GM19035 (cell line): ENCODE results near the gene EPHB1.
"Not testable (repeated sequence)": the region's sequence is repeated elsewhere in the genome, so short reads cannot be mapped to it uniquely, and the experiment has no call there.

Experiments used
- ATAC-seq: cut with Tn5 transposase; IDR thresholded peaks from one replicate; pipeline ENCODE4 v1.9.1; 2021; ENCODE audit not compliant: unreplicated experiment

Gene EPHB1

DNA sequence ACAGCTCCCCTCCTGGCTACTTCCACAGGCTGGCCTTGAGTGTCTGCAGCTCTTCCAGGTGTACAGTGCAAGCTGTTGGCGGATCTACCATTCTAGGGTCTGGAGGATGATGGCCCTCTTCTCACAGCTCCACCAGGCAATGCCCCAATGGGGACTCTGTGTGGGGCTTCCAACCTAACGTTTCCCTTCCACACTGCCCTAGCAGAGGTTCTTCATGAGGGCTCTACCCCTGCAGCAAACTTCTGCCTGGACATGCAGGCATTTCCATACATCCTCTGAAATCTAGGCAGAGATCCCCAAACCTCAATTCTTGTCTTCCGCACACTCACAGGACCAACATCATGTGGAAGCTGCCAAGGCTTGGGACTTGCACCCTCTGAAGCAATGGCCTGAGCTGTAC lies 438.4 kb downstream of the EPHB1 start:
- ATAC-seq: not testable (repeated sequence)

DNA sequence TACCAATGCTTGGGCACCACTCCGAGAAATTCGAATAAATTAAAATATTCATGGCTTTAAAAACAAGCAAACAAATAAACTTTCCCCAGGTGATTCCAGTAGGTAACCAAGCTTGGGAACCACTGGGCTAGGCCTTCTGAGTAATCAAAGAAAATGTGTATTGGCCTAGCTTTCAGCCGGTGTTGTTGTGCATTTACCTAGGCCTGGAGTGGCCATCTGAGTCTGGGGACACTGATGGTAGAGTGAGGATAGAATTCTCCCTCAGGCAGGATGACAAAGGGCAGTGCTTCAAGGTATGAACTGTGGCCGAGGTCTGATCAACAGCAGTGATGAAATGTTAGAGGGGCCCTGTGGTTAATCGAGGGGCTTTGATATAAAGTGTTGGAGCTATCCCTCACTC lies 440.5 kb downstream of the EPHB1 start:
- no peak for ATAC-seq

DNA sequence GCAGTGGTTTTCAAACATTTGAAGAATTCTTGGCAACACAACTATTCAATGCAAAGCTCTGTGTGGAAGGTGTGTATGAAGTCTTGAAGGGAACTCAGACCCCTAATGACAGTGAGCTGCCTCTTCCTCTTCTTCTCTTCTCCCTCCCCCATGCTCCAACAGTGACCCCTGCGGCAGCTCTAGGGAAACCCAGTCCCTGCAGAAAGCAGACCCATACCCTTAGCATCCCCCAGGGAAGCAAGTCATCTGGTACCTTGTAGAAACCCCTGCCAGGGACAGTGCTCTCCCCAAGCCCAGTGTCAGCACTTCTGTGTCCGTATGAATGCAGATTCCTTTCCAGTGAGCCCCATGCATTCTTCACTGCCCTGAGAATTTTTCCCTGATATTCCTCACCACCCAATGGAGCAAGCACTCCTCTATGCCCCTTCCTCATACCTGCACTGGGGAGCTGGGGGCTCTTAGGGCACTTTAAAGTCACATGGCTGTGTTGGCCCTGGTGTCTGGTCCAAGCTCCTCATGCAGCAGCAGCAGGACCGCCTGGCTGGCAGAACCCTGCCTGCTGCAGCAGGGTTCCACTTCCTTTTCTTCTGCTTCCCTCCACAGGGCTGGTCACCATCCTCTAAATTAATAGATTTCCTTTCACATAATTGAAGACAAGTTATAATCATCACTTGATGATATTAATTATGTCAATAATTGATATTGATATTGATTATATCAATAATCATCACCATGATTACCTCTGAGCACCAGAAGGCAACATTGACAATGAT lies 442.5 kb downstream of the EPHB1 start:
- no peak for ATAC-seq

DNA sequence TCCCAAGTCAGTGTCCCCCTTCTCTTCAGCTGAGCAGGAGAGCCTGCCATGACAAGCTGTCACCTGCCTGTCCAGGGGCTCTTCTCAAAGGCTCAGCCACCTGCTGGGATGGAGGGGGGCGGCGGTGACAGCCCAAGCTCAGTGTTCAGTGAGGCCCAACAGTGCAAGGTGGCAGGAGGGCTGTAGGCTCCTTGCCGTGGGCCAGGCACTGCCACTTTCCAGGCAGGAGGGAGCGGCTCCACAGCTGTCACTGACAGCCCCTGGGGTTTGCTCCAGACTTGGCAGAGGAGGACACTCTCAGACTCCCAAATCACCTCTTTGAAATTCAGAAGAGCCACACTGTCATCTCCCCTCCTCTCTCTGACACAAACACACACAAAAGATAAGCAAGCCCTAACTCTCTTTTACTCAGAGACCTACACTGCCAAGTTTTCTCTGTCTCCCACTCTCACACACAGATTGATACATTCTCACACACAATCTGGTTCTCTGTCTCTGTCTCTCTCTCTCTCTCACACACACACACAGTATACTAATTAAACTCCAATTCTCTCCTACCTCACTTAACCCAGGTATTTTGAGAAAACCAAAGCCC lies 443.3 kb downstream of the EPHB1 start:
- ATAC-seq: no peak

DNA sequence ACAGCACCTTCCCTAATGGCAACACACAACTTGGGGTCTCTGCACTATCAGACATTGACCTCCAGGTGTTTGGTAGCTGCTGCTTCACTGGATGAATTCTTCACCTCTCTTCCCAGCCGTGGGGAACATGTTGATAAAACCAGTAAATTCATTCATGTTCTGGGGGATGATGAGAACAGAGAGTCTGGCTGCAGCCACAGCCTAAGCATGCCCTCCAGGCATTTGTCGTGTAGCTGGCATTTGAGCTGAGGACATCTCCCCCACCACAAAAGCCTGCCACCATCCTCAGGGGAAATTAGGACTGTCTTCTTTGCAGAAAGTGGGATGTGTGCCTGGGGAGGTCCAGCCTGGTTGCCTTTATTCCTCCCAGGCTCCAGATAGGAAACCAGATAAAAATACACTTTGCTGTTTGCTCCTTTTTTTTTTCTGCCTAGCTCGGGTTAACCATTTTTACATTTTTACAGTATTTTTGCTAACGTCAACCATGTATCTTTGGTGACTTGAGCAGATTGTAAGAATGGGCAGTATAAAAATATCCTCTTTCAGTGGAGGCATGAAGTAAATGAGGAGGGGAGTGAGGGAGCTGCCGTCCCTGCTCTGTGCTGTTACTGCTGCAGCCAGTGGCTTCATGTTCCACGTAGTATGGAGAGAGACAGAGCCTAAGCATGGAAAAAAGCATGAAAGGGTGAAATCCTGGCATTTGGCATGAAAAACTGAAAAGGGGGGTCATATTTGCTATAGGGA lies 444.0 kb downstream of the EPHB1 start:
- no peak for ATAC-seq

DNA sequence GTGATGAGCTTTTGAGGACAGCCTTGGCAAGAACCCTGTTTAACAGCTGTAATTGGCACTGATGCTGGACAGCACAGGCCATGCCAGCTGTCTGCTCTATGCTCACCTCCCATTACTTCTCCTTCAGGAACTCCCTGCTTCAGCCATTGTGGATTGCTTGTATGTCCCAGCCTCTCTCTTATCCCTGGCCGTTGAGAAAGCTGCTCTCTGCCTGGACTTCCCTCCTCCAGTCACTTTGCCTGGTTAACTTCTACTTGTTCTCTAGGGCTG lies 444.5 kb downstream of the EPHB1 start:
- no peak for ATAC-seq

DNA sequence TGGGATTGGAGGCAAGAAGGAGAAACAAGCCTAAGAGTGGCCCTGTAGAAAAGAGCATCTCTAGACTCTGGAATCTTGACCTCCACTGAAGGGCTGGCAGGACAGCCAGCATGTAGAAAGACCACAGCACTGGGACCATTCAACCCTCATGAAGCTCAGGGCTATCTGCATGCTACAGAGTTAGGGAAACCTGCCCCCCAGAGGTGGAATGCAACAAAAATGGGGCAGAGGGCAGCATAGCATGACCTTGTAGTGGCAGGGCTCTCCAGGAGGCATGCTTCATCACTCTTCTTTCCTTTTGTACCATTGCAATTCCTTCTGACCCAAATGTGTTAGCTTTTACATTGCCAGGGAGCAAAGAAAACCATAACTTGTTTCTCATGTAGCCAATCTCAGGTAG lies 445.4 kb downstream of the EPHB1 start:
- ATAC-seq: no peak

DNA sequence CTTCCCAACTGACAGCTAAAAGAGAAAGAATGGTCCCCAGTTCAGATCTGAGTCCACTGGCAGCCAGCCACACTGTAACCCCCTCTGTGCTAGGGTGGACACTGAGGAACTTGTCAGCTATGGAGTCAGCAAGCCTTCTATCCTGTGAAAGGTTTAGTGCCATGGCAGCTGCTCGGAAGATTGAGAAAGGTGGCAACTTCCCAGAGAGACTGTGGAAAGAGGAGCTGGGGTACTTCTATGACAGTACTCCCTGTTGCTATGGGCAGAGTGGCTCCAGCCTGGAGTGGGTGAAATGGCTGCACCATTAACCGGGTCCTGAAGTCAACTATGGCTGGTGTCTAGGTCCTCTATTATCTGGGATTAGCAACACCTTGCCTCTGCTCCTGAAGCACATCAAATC lies 447.2 kb downstream of the EPHB1 start:
- ATAC-seq: no peak

DNA sequence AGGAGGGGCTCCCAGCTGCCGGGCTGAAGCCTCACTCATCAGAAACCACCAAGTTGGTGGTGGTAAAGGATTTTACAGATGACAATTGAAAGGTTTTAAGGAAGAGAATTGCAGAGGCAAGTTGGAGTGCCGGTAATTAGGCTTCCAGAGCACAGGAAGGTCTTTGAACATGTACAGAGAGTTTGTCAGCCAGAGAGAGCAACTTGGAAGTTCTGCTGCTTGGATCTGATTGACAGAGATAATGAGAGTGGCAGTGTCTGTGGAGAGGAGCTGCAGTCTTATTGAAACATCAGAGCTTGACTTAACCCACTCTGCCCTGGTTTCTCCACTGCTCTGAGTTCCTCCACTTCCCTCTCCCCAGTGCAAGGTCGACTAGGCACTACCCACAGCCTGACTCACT lies 448.6 kb downstream of the EPHB1 start:
- no peak for ATAC-seq

DNA sequence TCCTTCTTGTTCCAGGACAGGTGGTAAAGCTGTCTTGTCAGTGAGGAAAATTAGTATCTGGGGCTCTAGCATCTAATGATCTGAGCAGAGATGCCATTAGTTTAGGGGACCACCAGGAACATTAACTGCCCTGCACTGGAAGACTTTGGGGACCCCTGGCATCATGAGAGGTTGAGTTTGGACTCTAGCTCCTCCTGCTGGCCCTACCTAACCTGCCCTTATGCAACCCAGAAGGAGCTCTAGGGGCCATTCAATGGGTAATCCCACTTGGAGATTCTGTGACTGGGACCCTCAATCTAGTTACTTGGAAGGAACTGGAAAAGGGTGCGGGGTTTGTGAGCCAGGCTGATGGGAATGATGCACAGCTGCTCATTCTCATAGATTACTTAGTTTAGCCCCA lies 451.0 kb downstream of the EPHB1 start:
- ATAC-seq: no peak

DNA sequence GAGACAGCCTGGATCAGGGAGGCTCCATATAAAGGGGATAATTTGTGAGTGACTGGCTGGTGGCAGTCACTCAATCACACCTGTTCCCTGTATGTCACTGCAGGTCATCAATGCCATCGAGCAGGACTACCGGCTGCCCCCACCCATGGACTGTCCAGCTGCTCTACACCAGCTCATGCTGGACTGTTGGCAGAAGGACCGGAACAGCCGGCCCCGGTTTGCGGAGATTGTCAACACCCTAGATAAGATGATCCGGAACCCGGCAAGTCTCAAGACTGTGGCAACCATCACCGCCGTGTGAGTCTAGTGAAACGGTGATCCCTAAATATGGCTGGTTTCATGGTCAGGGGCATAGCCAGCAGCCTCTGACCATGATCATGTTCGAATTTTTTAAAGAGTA lies 453.2 kb downstream of the EPHB1 start:
- no peak for ATAC-seq

DNA sequence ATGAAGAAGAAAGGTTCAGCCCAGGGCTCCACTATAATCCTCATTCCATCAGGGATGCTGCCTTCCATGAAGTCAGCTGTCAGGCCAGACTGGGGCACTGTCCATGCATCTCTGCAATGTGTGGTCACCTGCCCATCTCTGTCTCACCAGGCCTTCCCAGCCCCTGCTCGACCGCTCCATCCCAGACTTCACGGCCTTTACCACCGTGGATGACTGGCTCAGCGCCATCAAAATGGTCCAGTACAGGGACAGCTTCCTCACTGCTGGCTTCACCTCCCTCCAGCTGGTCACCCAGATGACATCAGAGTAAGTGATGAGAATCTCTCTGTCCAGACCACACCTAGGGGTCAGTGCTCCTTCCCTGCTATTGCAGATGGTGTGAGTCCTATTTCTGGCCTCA lies 454.1 kb downstream of the EPHB1 start:
- no peak for ATAC-seq

DNA sequence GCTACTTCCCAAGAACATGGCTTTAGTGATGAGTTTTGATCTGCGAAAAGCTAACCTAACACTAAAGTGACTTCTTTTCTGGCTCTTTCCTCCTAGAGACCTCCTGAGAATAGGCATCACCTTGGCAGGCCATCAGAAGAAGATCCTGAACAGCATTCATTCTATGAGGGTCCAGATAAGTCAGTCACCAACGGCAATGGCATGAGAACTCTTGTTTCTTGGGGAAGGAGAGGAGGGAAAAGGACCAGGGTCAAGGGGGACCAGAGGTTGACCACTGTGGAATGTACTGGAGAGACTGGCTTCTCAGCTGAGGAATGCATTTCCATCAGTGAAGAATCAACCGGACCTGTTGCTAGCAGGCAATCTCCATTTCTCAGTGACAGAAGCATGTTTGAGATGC lies 463.9 kb downstream of the EPHB1 start:
- no peak for ATAC-seq

DNA sequence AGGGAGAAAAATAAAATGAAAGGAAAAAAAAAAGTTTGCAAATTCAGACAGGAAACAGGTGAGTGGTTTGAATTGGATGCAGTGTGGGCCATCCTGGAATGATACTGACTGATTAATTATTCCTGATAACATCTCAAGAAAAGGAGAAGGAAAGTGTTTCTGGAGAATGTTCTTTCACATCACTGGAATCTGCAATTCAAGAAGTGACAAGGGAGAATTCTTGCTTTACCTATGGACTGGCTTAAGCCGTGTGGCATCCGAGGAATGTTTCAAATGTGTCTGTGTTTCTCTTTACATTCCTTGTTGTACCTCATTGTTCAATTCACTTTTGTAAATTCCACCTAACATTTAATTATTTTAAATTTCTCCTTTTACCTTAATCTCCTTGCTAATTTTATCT lies 465.0 kb downstream of the EPHB1 start:
- ATAC-seq: no peak

DNA sequence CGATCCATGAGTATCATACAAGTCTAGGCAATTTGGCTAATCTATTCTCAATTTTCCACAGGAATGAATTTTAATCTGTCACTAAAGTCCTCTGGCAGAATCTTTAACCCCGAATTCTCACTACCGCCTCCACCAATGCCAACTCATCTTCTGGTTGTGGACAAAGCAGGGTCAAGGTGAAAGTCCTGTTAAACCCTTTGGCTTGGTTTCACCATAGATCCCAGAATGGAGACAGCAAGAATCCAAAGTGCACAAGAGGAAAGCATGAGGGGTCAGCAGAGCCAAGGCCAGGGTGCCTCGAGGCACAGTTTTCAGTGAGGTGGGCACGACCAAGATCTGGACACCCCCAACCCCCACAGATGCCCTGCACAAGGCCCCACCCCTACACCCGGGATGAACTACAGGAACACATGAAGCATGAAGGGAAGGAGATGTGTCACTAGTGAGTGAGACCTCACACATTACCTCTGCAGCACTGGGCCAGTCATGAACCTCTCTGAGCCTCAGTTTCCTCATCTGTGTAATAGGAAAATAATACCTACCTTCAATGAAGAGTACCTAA lies 466.2 kb downstream of the EPHB1 start:
- no peak for ATAC-seq

DNA sequence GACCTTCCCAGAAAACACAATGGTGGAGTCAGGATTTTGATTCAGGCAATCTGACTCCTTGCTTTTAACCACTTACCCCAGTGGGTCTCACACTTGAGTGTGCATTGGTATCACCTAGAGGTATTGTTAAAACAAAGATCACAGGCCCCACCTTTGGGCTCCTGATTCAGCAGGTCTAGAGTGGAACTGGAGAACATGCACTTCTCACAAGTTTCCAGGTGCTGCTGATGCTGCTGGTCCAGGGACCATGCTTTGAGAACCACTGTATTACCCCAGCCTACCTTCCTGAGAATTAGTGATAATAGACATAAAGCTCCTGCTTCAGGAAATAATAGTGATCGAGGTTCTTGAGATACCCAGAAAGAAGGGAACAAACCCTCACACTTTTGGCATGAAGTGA lies 466.9 kb downstream of the EPHB1 start:
- no peak for ATAC-seq

DNA sequence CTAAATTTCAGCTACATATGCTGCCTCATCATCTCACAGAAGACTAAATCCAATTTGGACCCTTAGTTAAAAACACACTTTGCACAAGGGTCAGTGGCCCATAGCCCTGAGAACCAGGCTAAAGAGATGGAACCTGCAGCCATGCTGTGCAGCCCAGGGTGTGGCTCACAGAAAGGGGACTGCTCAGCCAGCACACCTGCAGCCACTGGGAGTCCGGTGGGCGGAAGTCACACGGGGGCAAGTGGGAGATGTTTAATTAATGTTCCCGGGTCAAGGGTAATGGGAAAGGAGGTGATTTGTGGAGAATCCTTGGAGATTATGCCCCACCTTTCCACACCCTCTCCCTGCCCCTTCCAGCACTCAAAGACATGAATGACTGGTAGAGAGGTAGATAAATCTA lies 467.4 kb downstream of the EPHB1 start:
- ATAC-seq: no peak

DNA sequence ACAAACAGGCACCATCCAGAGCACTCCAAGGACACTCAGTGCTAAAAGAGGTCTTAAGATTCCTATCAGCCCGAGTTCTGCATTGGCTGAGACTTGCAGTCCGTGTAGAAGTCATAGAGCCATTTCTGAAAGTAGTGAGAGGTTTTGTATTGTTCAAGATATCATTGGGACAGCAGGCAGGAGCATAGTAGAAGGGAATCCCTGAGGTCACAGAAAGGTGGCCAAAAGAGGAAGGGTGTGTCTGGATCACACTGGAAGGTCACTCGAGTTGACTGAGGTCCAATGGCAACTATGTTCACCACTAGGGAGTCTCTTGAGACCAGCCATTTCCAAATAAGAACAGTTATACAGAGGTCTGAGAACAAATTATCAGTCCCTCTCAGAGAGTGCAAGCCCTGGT lies 468.3 kb downstream of the EPHB1 start:
- ATAC-seq: no peak

DNA sequence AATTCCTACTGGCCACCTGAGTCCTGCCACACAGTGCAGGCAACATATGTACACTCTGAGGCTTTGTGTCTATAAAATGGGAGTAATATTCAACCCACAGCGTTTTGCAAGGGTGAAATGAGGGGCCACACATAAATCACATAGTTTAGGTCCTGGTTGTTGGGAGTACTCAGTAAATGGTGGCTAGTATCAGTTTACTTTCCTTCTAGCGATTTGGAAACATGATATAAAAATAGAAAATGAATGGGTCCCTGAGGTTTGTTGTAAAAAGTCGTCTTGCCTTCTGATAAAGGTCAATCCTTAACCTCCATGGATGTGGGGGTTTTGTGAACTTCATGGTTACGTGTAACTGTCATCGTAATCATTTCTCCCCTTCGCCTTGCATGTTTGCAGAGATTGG lies 472.4 kb downstream of the EPHB1 start:
- ATAC-seq: no peak

DNA sequence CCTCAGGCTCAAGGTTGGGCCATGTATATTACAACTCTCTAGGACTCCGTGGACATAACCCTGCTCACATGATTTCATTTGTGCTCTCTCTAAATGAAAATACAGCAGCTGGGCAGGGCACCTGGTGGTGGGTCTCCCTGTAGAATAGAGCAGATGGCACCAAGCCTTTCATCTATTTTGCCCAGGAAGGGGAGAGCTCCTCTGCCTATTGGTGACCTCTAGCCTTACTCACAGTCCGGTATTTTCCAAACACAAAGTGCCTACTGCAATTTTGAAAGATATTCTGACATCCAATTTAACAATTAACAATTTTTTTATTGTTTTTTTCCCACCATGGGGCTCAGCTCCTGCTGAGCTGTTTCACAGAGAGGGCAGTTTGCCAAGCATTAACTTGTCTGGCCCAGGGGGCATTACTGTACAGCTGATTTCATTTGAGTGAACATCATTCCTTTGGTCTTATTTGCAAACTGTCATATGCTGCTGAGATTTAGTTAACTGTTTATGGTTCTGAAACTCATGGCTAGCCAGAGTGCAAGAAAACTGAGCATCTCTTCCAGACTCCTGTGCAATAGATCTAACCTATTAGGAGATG lies 474.0 kb downstream of the EPHB1 start:
- no peak for ATAC-seq

DNA sequence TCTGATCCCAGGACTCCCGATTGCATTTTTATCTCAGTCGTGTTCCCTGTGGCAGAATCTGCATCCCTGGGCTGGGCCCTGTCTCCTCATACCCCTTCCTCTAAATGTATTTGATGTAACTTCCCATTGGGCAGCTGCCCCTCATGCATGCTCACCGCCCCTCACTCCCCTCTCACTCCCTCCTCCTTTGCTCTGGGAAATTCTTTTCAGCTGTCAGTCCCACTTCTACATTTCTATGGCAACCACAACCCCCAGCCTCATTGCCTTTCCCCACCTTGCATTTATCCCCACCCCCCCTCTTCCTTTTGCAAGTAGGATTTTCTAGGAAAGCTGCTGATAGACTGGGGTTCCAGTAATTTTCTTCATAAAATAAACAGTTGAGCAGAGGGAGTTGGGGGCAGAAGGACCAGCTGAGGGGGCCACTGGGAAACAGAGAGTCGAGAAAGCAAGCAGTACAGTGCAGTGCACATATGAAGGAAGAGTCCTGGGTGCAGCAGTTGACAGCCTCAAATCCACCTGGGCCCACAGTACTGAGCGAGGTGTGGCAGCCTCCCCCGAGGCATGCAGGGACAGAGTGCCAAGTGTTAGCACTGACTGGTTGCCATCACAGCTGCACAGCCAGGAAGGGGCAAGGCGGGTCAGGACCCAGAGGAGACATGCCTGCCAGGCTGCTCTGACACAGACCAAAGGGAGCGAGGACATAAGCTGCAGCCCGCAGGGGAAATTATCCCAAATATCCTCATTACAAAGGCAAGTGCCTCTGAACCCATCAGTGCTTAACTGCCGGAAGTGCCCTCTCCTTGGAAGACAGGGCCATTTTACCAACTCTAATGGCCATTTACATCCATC lies 476.3 kb downstream of the EPHB1 start:
- no peak for ATAC-seq
